SH-SY5Y (cell line): ENCODE data around the gene ACBD3.

Experiments
- GATA2 ChIP-seq: IDR thresholded peaks from 2 replicates; pipeline ENCODE4 v1.6.1; 2011; ENCODE audit warnings: mild to moderate bottlenecking, low read depth, low read length
- GATA3 ChIP-seq: IDR thresholded peaks from 2 replicates; pipeline ENCODE4 v1.6.1; 2011; ENCODE audit warnings: low read depth, mild to moderate bottlenecking, low read length, moderate library complexity

DNA sequence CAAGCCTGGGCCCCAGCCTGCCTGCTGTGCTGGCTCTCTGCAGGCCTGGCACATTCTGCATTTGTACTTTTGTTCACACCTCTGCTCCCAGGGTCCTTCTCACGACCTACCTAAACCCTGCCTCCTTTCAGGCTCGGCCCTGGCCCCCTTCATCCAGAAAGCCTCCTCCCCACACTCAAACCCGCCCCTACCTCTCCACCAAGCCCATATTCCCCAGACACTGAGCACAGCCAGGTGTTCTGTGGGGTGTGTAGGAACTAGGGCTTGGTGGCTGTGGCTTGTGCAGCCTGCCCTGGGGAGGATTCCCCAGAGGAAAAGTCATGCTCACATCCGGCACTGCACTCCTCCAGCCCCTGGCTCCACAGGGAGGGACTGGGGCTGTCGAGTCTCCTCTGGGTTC lies 28.7 kb upstream of the ACBD3 start:
- TF ChIP-seq GATA2 (no peak), GATA3 (no peak)
